Muscle layer of duodenum (tissue), 2 donors: Measurements from ENCODE around the gene NELFB.

Experiments
- H3K27ac ChIP-seq: one replicate; pipeline ENCODE4 v1.7.0; 2013; ENCODE audit warnings: mild to moderate bottlenecking, low read length
- H3K27me3 ChIP-seq: one replicate; pipeline ENCODE4 v1.7.0; 2013; ENCODE audit warnings: low read depth, mild to moderate bottlenecking, control low read depth, low read length
- H3K36me3 ChIP-seq, 2 donors: one replicate each; pipeline ENCODE4 v1.7.0; 2013; ENCODE audit warnings: low read length in 2 of 2, control low read depth in 1 of 2, mild to moderate bottlenecking in 1 of 2; ENCODE audit not compliant: insufficient read depth in 2 of 2, control insufficient read depth in 1 of 2
- H3K4me1 ChIP-seq, 2 donors: one replicate each; pipeline ENCODE4 v1.7.0; 2013; ENCODE audit warnings: low read length in 2 of 2, mild to moderate bottlenecking in 2 of 2, control low read depth in 1 of 2, moderate library complexity in 1 of 2; ENCODE audit not compliant: insufficient read depth in 2 of 2, control insufficient read depth in 1 of 2
- H3K4me3 ChIP-seq, 2 donors: one replicate each; pipeline ENCODE4 v1.7.0; 2013; ENCODE audit warnings: low read length in 2 of 2, low read depth in 1 of 2, mild to moderate bottlenecking in 1 of 2
- H3K9me3 ChIP-seq, 2 donors: one replicate each; pipeline ENCODE4 v1.7.0; 2013; ENCODE audit warnings: low read length in 2 of 2, control low read depth in 1 of 2, mild to moderate bottlenecking in 1 of 2; ENCODE audit not compliant: control insufficient read depth in 1 of 2
- donor health status: healthy.

Gene NELFB

GRCh38 chr9:137306850-137307254 is 51.7 kb downstream of the NELFB start:
- peaks cover 0 to 34% of the 10 kb centered on the region in 2 donors for H3K4me1 ChIP-seq
- no peak overlapping the region for H3K4me3 ChIP-seq
- H3K27ac ChIP-seq = no peak overlapping the region
- no peaks in the 10 kb centered on the region for H3K36me3 ChIP-seq
- H3K9me3 ChIP-seq = no peaks in the 10 kb centered on the region
- H3K27me3 ChIP-seq = peaks cover 5% of the 10 kb centered on the region

DNA sequence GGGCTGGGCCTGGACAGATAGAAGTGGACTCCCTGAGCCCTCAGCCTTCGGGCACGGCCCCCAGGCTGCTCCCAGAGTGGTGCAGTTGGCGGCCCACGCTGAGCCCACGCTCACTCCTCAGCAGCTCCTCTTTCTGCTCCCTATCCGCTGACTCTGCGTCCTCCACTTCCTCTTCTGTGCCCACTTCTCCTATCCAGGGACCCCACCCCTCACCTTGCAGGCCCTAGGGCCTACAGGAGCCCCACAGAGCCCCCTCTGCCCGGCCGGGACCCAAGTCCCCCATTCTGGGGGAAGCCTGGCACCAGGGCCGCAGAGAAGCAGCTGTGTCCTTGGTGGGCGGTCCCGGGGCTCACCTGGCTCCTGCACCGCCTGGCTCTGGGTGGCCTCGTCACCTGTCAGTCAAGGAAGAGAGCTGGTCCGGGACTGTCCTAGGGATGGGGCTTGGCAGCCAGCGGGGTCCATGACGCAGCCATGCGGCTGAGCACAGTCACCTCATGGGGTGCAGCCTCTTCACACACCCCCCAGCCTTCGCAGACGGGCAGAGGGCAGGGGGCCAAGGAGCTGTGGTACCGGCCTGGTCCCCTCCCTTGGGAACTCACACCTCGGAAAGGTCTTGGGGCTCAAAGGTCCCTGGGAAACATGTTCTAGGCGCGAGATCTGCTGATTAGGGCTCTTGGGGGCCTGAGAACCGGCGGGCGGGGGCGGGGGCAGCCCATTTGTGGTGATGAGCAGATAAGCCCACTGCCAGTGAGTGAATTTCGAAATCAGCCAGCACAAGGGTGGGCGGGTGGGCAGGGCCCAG is 52.3 kb downstream of the NELFB start:
- Histone ChIP-seq H3K36me3 (no peaks in the 10 kb centered on the region), H3K9me3 (no peaks in the 10 kb centered on the region), H3K4me3 (no peak overlapping the region), H3K4me1 (peaks cover 0 to 34% of the 10 kb centered on the region in 2 donors), H3K27ac (no peak overlapping the region), H3K27me3 (peaks cover 5% of the 10 kb centered on the region)

- Histone ChIP-seq H3K4me1 (peaks cover 0 to 31% of the 10 kb centered on the region in 2 donors), H3K36me3 (no peaks in the 10 kb centered on the region), H3K27me3 (peaks cover 5% of the 10 kb centered on the region), H3K27ac (no peak overlapping the region), H3K9me3 (no peaks in the 10 kb centered on the region), H3K4me3 (no peak overlapping the region)
Observed at GRCh38 chr9:137308057-137308619, 53.0 kb downstream of the NELFB start.

- no peaks in the 10 kb centered on the region for H3K9me3 ChIP-seq
- no peak overlapping the region for H3K4me3 ChIP-seq
- no peaks in the 10 kb centered on the region for H3K36me3 ChIP-seq
- peaks cover 0 to 31% of the 10 kb centered on the region in 2 donors for H3K4me1 ChIP-seq
- no peak overlapping the region for H3K27ac ChIP-seq
- H3K27me3 ChIP-seq = peaks cover 5% of the 10 kb centered on the region
Observed at GRCh38 chr9:137309368-137310188, 54.5 kb downstream of the NELFB start.

- H3K4me1 ChIP-seq = peaks cover 0 to 23% of the 10 kb centered on the region in 2 donors
- peaks cover 5% of the 10 kb centered on the region for H3K27me3 ChIP-seq
- no peak overlapping the region for H3K4me3 ChIP-seq
- no peaks in the 10 kb centered on the region for H3K9me3 ChIP-seq
- H3K36me3 ChIP-seq = no peaks in the 10 kb centered on the region
- H3K27ac ChIP-seq = peak overlapping the region; percentile 23
Observed at GRCh38 chr9:137310189-137311052, 55.3 kb downstream of the NELFB start.

DNA sequence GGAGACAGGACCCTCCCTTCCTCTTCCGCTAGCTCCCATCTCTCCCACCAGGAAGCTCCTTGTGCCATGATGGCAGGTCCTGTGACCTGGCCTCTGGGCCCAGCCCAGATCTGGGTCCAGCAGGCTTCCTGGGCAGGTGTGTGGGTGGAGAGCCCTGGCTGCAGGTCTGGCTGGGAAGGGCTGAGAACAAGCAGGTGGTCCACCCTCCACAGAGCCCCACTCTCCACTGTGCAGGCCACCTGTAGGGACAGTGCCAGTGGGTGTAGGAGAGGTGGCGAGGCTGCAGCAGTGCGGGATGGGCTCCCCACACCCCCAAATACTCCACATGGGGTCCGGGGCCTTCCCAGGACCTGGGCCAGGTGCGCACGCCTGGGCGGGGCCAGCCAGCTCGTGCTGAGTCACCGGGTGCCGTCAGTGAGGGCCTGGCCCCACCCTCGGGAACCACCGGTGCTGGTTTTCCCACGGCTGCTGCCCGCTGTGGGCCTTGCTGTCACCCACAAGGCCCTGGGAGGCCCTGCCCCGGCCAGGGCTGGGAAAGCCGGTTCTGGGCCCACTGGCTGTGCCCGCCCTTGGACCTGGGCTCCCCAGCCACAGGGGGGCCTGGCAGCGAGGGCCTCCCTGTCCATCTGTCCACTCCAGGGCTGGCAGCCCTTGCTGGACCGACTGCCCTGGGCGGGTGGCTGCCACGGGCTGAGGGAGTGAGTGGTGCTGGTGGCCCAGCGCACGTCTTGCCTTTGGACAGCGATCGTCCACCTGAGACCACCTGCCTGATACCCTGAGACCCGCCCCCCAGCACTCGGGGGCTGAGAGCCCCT is 56.3 kb downstream of the NELFB start:
- peak overlapping the region; percentile 23 for H3K27ac ChIP-seq
- H3K4me1 ChIP-seq = peaks cover 0 to 22% of the 10 kb centered on the region in 2 donors
- H3K9me3 ChIP-seq = no peaks in the 10 kb centered on the region
- peaks cover 2% of the 10 kb centered on the region for H3K27me3 ChIP-seq
- no peak overlapping the region for H3K4me3 ChIP-seq
- H3K36me3 ChIP-seq = no peaks in the 10 kb centered on the region

DNA sequence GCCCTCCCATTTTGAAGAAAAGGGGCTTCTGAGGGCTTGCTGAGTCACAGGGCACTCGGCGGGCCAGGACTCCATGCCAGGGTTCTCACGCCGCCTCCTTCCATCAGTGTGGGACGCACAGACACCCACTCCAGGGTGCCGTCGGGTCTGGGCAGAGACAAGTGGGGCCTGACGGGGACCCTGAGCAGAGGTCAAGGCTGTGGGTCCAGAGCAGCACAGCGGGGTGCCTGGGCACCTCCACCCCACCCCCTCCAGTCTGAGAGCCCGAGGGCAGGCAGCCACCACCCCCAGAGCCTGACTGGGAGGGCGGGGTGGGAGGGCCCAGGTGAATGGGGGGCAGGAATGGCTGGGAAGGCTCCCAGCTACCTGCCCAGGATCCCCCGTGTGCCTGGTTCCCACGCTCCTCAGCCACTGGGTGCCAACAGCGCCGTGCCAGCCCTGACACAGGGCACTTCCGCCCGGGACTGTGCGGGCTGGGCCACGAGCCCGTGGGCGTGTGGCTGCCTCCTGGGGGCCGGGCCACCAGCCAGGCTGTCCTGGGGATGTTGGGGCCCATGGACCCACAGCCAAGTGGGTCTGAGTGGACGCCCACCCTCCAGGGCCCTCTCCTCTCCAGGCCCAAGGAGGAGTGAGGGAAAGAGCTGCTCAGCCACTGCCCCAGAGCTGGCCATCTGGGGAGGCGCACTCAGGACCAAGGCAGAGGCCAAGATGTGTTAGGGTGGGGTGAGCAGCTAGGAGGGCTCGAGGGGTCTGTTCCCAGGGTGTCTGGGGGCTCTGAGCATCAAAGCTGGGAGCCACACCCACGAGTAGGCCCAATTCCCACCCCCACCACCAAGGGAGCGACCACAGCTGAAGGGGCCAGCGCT is 57.1 kb downstream of the NELFB start:
- Histone ChIP-seq H3K36me3 (no peaks in the 10 kb centered on the region), H3K27ac (no peak overlapping the region), H3K4me1 (peaks cover 0 to 22% of the 10 kb centered on the region in 2 donors), H3K4me3 (no peak overlapping the region), H3K27me3 (no peaks in the 10 kb centered on the region), H3K9me3 (no peaks in the 10 kb centered on the region)

DNA sequence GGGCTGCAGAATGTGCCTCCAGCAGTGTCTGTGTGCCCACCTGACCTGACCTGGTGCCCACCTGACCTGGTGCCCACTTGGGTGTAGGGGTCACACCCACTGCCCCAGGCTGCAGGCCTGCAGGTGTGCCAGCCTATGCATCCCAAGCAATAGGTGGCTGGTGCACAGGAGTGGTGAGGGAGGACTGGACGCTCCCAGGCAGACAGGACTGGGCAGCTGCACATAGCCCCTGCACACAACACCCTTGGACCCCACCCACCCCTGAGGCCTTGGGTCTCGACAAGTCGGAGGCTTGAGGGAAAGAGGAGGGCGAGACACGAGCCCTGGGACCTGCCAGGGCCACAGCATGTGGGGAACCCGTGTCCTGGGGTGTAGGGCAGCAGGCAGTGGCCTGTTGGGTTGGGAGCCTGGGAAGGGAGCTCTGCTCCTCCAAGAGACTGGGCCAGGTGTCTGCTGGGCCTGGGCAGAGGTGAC is 57.8 kb downstream of the NELFB start:
- no peak overlapping the region for H3K4me3 ChIP-seq
- H3K4me1 ChIP-seq = peaks cover 0 to 18% of the 10 kb centered on the region in 2 donors
- H3K27ac ChIP-seq = no peak overlapping the region
- H3K27me3 ChIP-seq = no peaks in the 10 kb centered on the region
- no peaks in the 10 kb centered on the region for H3K9me3 ChIP-seq
- H3K36me3 ChIP-seq = no peaks in the 10 kb centered on the region

GRCh38 chr9:137313326-137313936 is 58.3 kb downstream of the NELFB start:
- no peak overlapping the region for H3K27ac ChIP-seq
- H3K9me3 ChIP-seq = no peaks in the 10 kb centered on the region
- no peaks in the 10 kb centered on the region for H3K36me3 ChIP-seq
- H3K27me3 ChIP-seq = no peaks in the 10 kb centered on the region
- H3K4me3 ChIP-seq = no peak overlapping the region
- peaks cover 0 to 18% of the 10 kb centered on the region in 2 donors for H3K4me1 ChIP-seq
